SK-N-SH (cell line): ENCODE data around the gene PIP4P1.

Source experiments
- EP300 ChIP-seq, 2 experiments: IDR thresholded peaks; 2 replicates each; pipeline versions ENCODE4 v1.4.0 to v1.6.1; 2012; ENCODE audit warnings: borderline replicate concordance in 1 of 2, low read depth in 1 of 2, low read length in 1 of 2
- NFIC ChIP-seq: IDR thresholded peaks from 2 replicates; pipeline ENCODE4 v1.4.0; 2012; ENCODE audit warnings: borderline replicate concordance
- TF ChIP-seq, protein P1 (sequence below): fragments of 200-600 bp; sonication (generic); IDR thresholded peaks from 2 replicates; pipeline ENCODE4 v1.6.1; 2017; ENCODE audit warnings: antibody characterized with exemption, mild to moderate bottlenecking, moderate library complexity

DNA sequence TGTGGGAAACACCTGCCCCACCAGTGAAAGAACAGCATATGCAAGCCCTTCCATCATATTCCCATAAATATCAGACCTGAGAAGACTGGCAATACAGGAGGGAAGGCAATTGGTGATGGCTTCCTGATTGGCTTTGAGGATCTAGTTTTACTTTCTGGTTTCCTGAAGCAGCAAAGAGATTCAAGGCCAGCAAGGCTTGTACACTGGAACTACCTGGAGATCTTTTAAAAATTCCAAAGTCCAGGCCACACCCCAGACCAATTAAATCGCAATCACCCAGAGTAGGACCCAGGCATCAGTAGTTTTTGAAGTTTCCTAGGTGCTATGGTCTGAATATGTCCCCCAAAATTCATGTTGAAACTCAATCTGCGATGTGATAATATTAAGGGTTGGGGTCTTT lies 45.0 kb downstream of the PIP4P1 start:
- TF ChIP-seq, protein P1, sequence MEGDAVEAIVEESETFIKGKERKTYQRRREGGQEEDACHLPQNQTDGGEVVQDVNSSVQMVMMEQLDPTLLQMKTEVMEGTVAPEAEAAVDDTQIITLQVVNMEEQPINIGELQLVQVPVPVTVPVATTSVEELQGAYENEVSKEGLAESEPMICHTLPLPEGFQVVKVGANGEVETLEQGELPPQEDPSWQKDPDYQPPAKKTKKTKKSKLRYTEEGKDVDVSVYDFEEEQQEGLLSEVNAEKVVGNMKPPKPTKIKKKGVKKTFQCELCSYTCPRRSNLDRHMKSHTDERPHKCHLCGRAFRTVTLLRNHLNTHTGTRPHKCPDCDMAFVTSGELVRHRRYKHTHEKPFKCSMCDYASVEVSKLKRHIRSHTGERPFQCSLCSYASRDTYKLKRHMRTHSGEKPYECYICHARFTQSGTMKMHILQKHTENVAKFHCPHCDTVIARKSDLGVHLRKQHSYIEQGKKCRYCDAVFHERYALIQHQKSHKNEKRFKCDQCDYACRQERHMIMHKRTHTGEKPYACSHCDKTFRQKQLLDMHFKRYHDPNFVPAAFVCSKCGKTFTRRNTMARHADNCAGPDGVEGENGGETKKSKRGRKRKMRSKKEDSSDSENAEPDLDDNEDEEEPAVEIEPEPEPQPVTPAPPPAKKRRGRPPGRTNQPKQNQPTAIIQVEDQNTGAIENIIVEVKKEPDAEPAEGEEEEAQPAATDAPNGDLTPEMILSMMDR = no peak
- no peak for TF ChIP-seq EP300 (IDR thresholded peaks at IDR 0.05; ENCODE audit: borderline replicate concordance in 1 of 2, low read depth in 1 of 2, low read length in 1 of 2)
- TF ChIP-seq NFIC = no peak
